Neural cell (in vitro differentiated cells): Measurements from ENCODE around the gene TLR7.

Source experiments
- EP300 ChIP-seq: fragments of 450-650 bp; conservative IDR thresholded peaks from 2 replicates; pipeline ENCODE4 v1.6.1; 2014; ENCODE audit warnings: antibody characterized with exemption, mild to moderate bottlenecking, moderate library complexity; ENCODE audit not compliant: poor library complexity, severe bottlenecking
- EZH2 ChIP-seq: fragments of 200-600, 300-800 bp; shearing (Covaris generic), sonication (generic); IDR thresholded peaks from 2 replicates; pipeline ENCODE4 v1.6.1; 2014; ENCODE audit warnings: antibody characterized with exemption, low read length, borderline replicate concordance, mild to moderate bottlenecking; ENCODE audit not compliant: insufficient read depth, poor library complexity, severe bottlenecking
- RAD21 ChIP-seq: fragments of 450-650 bp; conservative IDR thresholded peaks from 2 replicates; pipeline ENCODE4 v1.6.1; 2014; ENCODE audit warnings: antibody characterized with exemption, mild to moderate bottlenecking, moderate library complexity
- TF ChIP-seq, protein P1 (sequence below): fragments of 450-650 bp; IDR thresholded peaks from 2 replicates; pipeline ENCODE4 v1.5.1; 2014; ENCODE audit warnings: antibody characterized with exemption, mild to moderate bottlenecking, moderate library complexity; ENCODE audit not compliant: poor library complexity, severe bottlenecking

DNA sequence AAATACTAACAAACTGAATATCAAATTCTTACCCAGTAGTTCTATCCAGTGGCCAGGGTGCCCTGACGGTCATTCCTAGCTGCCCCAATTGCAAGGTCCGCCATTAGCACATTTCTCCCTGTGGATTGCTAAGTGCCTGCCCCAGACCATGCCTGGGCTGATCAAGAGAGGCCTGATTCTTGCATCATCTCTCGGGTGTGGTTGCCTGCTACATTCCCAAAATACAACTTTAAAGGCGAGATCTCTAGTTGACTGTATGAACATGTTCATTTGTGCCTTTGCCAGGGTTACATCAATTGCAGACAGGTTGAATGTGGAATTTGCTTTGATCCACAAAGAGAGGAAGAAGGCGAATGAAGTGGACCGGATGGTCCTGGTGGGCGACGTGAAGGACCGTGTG is 47.6 kb upstream of the TLR7 start:
- TF ChIP-seq, protein P1, sequence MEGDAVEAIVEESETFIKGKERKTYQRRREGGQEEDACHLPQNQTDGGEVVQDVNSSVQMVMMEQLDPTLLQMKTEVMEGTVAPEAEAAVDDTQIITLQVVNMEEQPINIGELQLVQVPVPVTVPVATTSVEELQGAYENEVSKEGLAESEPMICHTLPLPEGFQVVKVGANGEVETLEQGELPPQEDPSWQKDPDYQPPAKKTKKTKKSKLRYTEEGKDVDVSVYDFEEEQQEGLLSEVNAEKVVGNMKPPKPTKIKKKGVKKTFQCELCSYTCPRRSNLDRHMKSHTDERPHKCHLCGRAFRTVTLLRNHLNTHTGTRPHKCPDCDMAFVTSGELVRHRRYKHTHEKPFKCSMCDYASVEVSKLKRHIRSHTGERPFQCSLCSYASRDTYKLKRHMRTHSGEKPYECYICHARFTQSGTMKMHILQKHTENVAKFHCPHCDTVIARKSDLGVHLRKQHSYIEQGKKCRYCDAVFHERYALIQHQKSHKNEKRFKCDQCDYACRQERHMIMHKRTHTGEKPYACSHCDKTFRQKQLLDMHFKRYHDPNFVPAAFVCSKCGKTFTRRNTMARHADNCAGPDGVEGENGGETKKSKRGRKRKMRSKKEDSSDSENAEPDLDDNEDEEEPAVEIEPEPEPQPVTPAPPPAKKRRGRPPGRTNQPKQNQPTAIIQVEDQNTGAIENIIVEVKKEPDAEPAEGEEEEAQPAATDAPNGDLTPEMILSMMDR: no peak
- TF ChIP-seq RAD21 (no peak), EZH2 (no peak), EP300 (no peak)
